ENCODE data around the gene FYB1.

GRCh38 chr5:39218482-39219402, 621 bp downstream of the FYB1 start:
- TF ChIP-seq CTCF (IDR thresholded peaks at IDR 0.05) (no peak), POLR2A (IDR thresholded peaks at IDR 0.05) (no peak)

All from lower leg skin (tissue), 3 donors.